GM12878 (cell line): Measurements from ENCODE around the gene PHKB. TPM values are rescaled to one million over a fixed set of nuclear protein-coding genes. Genes with fewer than 3 reads are reported as not detected.

Source experiments
- ATAC-seq: fragments of 200-7000 bp; cut with Tn5 transposase; 3 replicates; pipeline ENCODE4 v1.9.1; 2020; ENCODE audit warnings: mild to moderate bottlenecking, moderate library complexity
- BruUV-seq: library from RNA; stranded (reverse); fragments of 400-500 nt; replicated peaks from 2 replicates; lab custom pipeline; 2021; lab: Mats Ljungman, UMichigan
- CTCF ChIA-PET: fragments of 300-600 bp; sonication (Branson Sonifier 250); formaldehyde crosslinking; extraction: SDS; loops from one replicate; lab custom pipeline; 2021; ENCODE audit warnings: inconsistent platforms; lab: Yijun Ruan, JAX
- POLR2A ChIA-PET: fragments of 350-600 bp; formaldehyde crosslinking; extraction: SDS; loops from one replicate; lab custom pipeline; 2021; ENCODE audit warnings: inconsistent platforms; lab: Charles Lee
- RAD21 ChIA-PET: fragments of 300-600 bp; sonication (Branson Sonifier 250); formaldehyde crosslinking; loops from one replicate; lab custom pipeline; 2023; ENCODE audit warnings: antibody characterized with exemption; ENCODE audit not compliant: unreplicated experiment; lab: Charles Lee
- SMC1A ChIA-PET: fragments of 300-600 bp; sonication (Branson Sonifier 250); formaldehyde crosslinking; loops from one replicate; lab custom pipeline; 2023; ENCODE audit not compliant: unreplicated experiment, uncharacterized antibody; lab: Charles Lee
- DNase-seq: peaks from one replicate; pipeline ENCODE4 v3.0.0-alpha.2; 2011; ENCODE audit warnings: low read depth, low spot score
- FAIRE-seq: peaks from 3 replicates; lab custom pipeline; 2011; peaks lifted over from hg19 to GRCh38; lab: Jason Lieb, UNC
- H2AFZ ChIP-seq: 2 replicates; pipeline ENCODE4 v1.6.0; 2011; ENCODE audit warnings: low read depth, low read length, control low read depth; ENCODE audit not compliant: control insufficient read depth
- H3K27ac ChIP-seq: 2 replicates; pipeline ENCODE4 v1.5.1; 2011; ENCODE audit warnings: control low read depth; ENCODE audit not compliant: control insufficient read depth, insufficient read depth
- H3K27me3 ChIP-seq, 2 experiments: replicated peaks in 1 of 2; 2 replicates each; pipeline versions ENCODE4 v1.6.0 to v1.6.1; 2011; ENCODE audit warnings: low read length in 1 of 2; ENCODE audit not compliant: control insufficient read depth in 2 of 2, insufficient read depth in 2 of 2
- H3K36me3 ChIP-seq, 2 experiments: 2 replicates each; pipeline ENCODE4 v1.5.1; 2011; ENCODE audit warnings: low read length in 1 of 2; ENCODE audit not compliant: control insufficient read depth in 2 of 2, insufficient read depth in 2 of 2
- H3K4me1 ChIP-seq: 2 replicates; pipeline ENCODE4 v1.6.1; 2011; ENCODE audit warnings: mild to moderate bottlenecking, low read length, moderate library complexity, mixed read lengths; ENCODE audit not compliant: control insufficient read depth, insufficient read depth
- H3K4me2 ChIP-seq: 2 replicates; pipeline ENCODE4 v1.6.0; 2011; ENCODE audit warnings: control low read depth; ENCODE audit not compliant: control insufficient read depth, insufficient read depth
- H3K4me3 ChIP-seq: fragments of 200-600 bp; sonication (generic); 2 replicates; pipeline ENCODE4 v1.5.1; 2016
- H3K79me2 ChIP-seq: 2 replicates; pipeline ENCODE4 v1.6.0; 2011; ENCODE audit warnings: low read length; ENCODE audit not compliant: control insufficient read depth, insufficient read depth
- H3K9ac ChIP-seq: 2 replicates; pipeline ENCODE4 v1.8.0; 2011; ENCODE audit warnings: low read length, control low read depth, mixed read lengths; ENCODE audit not compliant: control insufficient read depth, insufficient read depth
- H3K9me3 ChIP-seq: replicated peaks from 3 replicates; pipeline ENCODE4 v1.5.1; 2011; ENCODE audit warnings: mild to moderate bottlenecking, low read length; ENCODE audit not compliant: control insufficient read depth, insufficient read depth
- H4K20me1 ChIP-seq: 2 replicates; pipeline ENCODE4 v1.6.0; 2011; ENCODE audit not compliant: control insufficient read depth, insufficient read depth
- ASH2L ChIP-seq: fragments of 300-600, 200-600 bp; sonication (generic); IDR thresholded peaks from 2 replicates; pipeline ENCODE4 v1.6.1; 2017; ENCODE audit warnings: low read depth, mild to moderate bottlenecking, borderline replicate concordance
- CEBPB ChIP-seq, 2 experiments: fragments of 150-350 bp in 1 of 2; IDR thresholded peaks; 2 replicates each; pipeline ENCODE4 v1.6.1; 2012 to 2014; ENCODE audit warnings: low read depth in 2 of 2, low read length in 2 of 2, borderline replicate concordance in 1 of 2, inconsistent platforms in 1 of 2
- CHD1 ChIP-seq: IDR thresholded peaks from 2 replicates; pipeline ENCODE4 v1.6.1; 2012; ENCODE audit warnings: low read depth, low read length, improper control_type of control experiment
- GATAD2B ChIP-seq: fragments of 450-650 bp; conservative IDR thresholded peaks from 2 replicates; pipeline ENCODE4 v1.6.1; 2017; ENCODE audit warnings: low read depth, mild to moderate bottlenecking, moderate library complexity
- KDM1A ChIP-seq: fragments of 200-600 bp; sonication (generic); IDR thresholded peaks from 2 replicates; pipeline ENCODE4 v1.6.1; 2016; ENCODE audit warnings: borderline replicate concordance
- RELA ChIP-seq: fragments of 450-650 bp; IDR thresholded peaks from 2 replicates; pipeline ENCODE4 v1.8.0; 2014; ENCODE audit warnings: borderline replicate concordance; ENCODE audit not compliant: partially characterized antibody
- TCF7 ChIP-seq: IDR thresholded peaks from 2 replicates; pipeline ENCODE4 v1.6.1; 2014; ENCODE audit warnings: antibody characterized with exemption, borderline replicate concordance
- WGBS: methylation state at CpG from one replicate; pipeline ENCODE4 v1.1.6; 2016; ENCODE audit warnings: low lambda C conversion rate; ENCODE audit not compliant: insufficient replicate concordance, insufficient coverage; ENCODE audit errors: missing lambda C conversion rate; 5-methylcytosine and 5-hydroxymethylcytosine counted together
- in situ Hi-C: fragments of 300-500 bp; cut with MboI; formaldehyde crosslinking; loops from 9 replicates; pipeline ENCODE4 v1.14.3; 2018; ENCODE audit warnings: mixed read lengths
- intact Hi-C: fragments of 100-400 bp; cut with micrococcal nuclease; formaldehyde crosslinking; loops from one replicate; pipeline ENCODE4 v1.14.2; 2022; ENCODE audit not compliant: unreplicated experiment
- polyA plus RNA-seq, 11 experiments: library from polyadenylated mRNA; depleted of rRNA in 4 of 11; unstranded in 6 of 11; stranded (reverse) in 5 of 11; fragments of >200 nt; fragmentation: Nextera tagmentation in 4 of 11; fragmentation: Illumina TruSeq in 1 of 11; extraction: Ambion mirVana in 4 of 11; extraction: Trizol in 1 of 11; gene quantifications; 1 replicate in 1 of 11; 2 replicates in 10 of 11; pipeline versions ENCODE4 v1.2.1 to v1.2.3, GENCODE V29; 2011 to 2016; ENCODE audit warnings: inconsistent platforms in 2 of 11, missing spikeins in 2 of 11, low read depth in 1 of 11
- total RNA-seq, 4 experiments: library from RNA; depleted of rRNA in 3 of 4; stranded (reverse); fragments of >200 nt in 3 of 4; fragmentation: Illumina TruSeq in 1 of 4; extraction: Trizol in 1 of 4; gene quantifications; 2 replicates each; pipeline versions ENCODE4 v1.2.1 to v1.2.3, GENCODE V29; 2013 to 2021
- TF ChIP-seq, protein P1 (sequence below): IDR thresholded peaks from 2 replicates; pipeline ENCODE4 v1.6.1; 2012; ENCODE audit warnings: low read depth, low read length, improper control_type of control experiment
- TF ChIP-seq, protein P2 (sequence below): IDR thresholded peaks from 2 replicates; pipeline ENCODE4 v1.6.1; 2012; ENCODE audit warnings: improper control_type of control experiment, low read depth, low read length; ENCODE audit not compliant: insufficient replicate concordance
- TF ChIP-seq, protein P3 (sequence below): IDR thresholded peaks from 2 replicates; pipeline ENCODE4 v1.6.1; 2012; ENCODE audit warnings: mild to moderate bottlenecking, low read depth, low read length

PHKB gene
- total and polyA plus RNA-seq, 10 of the 15 experiments (the other 5 are each of a cell fraction or from before 2014, with no cell fraction given), result 14.2 to 65.6 (median 37.0) TPM

DNA sequence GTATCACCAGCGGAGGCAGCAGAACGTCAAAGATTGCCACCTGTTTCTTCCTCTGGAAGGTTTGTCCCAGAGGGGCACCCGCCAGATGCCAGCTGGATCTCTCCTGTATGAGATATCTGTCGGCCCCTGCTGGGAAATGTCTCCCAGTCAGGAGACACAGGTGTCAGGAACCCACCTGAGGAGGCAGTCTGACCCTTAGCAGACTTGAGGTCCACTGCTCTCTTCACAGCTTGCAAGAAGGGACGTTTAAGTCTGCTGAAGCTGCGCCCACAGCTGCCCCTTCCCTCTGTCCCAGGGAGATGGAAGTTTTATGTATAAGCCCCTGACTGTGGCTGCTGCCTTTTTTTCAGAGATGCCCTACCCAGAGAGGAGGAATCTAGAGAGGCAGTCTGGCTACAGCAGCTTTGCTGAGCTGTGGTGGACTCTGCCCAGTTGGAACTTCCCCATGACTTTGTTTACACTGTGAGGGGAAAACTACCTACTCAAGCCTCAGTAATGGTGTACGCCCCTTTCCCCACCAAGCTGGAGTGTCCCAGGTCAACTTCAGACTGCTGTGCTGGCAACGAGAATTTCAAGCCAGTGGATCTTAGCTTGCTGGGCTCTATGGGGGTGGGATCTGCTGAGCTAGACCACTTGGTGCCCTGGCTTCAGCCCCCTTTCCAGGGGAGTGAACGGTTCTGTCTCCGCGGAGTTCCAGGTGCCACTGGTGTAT, 92.9 kb downstream of the PHKB start:
- TF ChIP-seq, protein P1, sequence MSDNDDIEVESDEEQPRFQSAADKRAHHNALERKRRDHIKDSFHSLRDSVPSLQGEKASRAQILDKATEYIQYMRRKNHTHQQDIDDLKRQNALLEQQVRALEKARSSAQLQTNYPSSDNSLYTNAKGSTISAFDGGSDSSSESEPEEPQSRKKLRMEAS, result no peak
- TF ChIP-seq, protein P2, sequence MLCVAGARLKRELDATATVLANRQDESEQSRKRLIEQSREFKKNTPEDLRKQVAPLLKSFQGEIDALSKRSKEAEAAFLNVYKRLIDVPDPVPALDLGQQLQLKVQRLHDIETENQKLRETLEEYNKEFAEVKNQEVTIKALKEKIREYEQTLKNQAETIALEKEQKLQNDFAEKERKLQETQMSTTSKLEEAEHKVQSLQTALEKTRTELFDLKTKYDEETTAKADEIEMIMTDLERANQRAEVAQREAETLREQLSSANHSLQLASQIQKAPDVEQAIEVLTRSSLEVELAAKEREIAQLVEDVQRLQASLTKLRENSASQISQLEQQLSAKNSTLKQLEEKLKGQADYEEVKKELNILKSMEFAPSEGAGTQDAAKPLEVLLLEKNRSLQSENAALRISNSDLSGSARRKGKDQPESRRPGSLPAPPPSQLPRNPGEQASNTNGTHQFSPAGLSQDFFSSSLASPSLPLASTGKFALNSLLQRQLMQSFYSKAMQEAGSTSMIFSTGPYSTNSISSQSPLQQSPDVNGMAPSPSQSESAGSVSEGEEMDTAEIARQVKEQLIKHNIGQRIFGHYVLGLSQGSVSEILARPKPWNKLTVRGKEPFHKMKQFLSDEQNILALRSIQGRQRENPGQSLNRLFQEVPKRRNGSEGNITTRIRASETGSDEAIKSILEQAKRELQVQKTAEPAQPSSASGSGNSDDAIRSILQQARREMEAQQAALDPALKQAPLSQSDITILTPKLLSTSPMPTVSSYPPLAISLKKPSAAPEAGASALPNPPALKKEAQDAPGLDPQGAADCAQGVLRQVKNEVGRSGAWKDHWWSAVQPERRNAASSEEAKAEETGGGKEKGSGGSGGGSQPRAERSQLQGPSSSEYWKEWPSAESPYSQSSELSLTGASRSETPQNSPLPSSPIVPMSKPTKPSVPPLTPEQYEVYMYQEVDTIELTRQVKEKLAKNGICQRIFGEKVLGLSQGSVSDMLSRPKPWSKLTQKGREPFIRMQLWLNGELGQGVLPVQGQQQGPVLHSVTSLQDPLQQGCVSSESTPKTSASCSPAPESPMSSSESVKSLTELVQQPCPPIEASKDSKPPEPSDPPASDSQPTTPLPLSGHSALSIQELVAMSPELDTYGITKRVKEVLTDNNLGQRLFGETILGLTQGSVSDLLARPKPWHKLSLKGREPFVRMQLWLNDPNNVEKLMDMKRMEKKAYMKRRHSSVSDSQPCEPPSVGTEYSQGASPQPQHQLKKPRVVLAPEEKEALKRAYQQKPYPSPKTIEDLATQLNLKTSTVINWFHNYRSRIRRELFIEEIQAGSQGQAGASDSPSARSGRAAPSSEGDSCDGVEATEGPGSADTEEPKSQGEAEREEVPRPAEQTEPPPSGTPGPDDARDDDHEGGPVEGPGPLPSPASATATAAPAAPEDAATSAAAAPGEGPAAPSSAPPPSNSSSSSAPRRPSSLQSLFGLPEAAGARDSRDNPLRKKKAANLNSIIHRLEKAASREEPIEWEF, result no peak
- TF ChIP-seq RELA (no peak), CEBPB (IDR thresholded peaks at IDR 0.05; ENCODE audit: borderline replicate concordance in 1 of 2, low read depth in 2 of 2, low read length in 2 of 2) (no peak), ASH2L (no peak), KDM1A (no peak), CHD1 (no peak), TCF7 (no peak), GATAD2B (no peak)
- TF ChIP-seq, protein P3, sequence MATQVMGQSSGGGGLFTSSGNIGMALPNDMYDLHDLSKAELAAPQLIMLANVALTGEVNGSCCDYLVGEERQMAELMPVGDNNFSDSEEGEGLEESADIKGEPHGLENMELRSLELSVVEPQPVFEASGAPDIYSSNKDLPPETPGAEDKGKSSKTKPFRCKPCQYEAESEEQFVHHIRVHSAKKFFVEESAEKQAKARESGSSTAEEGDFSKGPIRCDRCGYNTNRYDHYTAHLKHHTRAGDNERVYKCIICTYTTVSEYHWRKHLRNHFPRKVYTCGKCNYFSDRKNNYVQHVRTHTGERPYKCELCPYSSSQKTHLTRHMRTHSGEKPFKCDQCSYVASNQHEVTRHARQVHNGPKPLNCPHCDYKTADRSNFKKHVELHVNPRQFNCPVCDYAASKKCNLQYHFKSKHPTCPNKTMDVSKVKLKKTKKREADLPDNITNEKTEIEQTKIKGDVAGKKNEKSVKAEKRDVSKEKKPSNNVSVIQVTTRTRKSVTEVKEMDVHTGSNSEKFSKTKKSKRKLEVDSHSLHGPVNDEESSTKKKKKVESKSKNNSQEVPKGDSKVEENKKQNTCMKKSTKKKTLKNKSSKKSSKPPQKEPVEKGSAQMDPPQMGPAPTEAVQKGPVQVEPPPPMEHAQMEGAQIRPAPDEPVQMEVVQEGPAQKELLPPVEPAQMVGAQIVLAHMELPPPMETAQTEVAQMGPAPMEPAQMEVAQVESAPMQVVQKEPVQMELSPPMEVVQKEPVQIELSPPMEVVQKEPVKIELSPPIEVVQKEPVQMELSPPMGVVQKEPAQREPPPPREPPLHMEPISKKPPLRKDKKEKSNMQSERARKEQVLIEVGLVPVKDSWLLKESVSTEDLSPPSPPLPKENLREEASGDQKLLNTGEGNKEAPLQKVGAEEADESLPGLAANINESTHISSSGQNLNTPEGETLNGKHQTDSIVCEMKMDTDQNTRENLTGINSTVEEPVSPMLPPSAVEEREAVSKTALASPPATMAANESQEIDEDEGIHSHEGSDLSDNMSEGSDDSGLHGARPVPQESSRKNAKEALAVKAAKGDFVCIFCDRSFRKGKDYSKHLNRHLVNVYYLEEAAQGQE, result no peak
- peaks cover 3 to 4% of the 10 kb centered on the region in 2 experiments; a peak in 3 of 4 replicates for H3K36me3 ChIP-seq
- H3K4me2 ChIP-seq, result no peak overlapping the region
- ChIA-PET SMC1A (no interaction called here), RAD21 (interaction anchor here (0.8 kb wide), 1 partner anchor 37 kb away, joined by 4 read pairs; no protein-coding TSS in a partner anchor), POLR2A (no interaction called here), CTCF (no interaction called here)
- no peak overlapping the region for H3K27ac ChIP-seq
- peaks cover 4% of the 10 kb centered on the region; the same call in 1 of the 3 replicates for H3K9me3 ChIP-seq
- H3K27me3 ChIP-seq, result no peaks in the 10 kb centered on the region
- no peaks in the 10 kb centered on the region for H3K4me1 ChIP-seq
- H3K9ac ChIP-seq, result no peak overlapping the region
- FAIRE-seq (no peak), ATAC-seq (no peak), DNase-seq (no peak)
- in situ Hi-C loops, result no loop called here
- no peaks in the 10 kb centered on the region for H4K20me1 ChIP-seq
- intact Hi-C loops, result no loop called here
- H2AFZ ChIP-seq, result no peak overlapping the region
- no peaks in the 10 kb centered on the region for H3K79me2 ChIP-seq
- H3K4me3 ChIP-seq, result no peak overlapping the region
- WGBS, result 91% methylated on average over 11 of the region's 11 CpGs
- no TSS peak for BruUV-seq
